GM10266 (cell line): Measurements from ENCODE around the gene MAGEA6.
"Not testable (repeated sequence)": the region's sequence is repeated elsewhere in the genome, so short reads cannot be mapped to it uniquely, and the experiment has no call there.

Experiments
- DNase-seq: peaks from one replicate; pipeline ENCODE4 v3.0.0; 2012; ENCODE audit errors: extremely low spot score
- TF ChIP-seq, protein P1 (sequence below): IDR thresholded peaks from 2 replicates; pipeline ENCODE4 v1.5.1; 2012; ENCODE audit warnings: mild to moderate bottlenecking, low read depth; ENCODE audit not compliant: control insufficient read depth, insufficient read depth; ENCODE audit errors: missing control alignments

The MAGEA6 gene

DNA sequence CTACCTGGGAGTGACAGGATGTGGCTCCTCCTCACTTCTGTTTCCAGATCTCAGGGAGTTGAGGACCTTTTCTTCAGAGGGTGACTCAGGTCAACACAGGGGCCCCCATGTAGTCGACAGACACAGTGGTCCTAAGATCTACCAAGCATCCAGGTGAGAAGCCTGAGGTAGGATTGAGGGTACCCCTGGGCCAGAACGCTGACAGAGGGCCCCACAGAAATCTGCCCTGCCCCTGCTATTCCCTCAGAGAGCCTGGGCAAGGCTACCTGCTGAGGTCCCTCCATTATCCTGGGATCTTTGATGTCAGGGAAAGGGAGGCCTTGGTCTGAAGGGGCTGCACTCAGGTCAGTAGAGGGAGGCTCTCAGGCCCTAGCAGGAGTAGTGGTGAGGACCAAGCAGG lies 34.4 kb downstream of the MAGEA6 start:
- TF ChIP-seq, protein P1, sequence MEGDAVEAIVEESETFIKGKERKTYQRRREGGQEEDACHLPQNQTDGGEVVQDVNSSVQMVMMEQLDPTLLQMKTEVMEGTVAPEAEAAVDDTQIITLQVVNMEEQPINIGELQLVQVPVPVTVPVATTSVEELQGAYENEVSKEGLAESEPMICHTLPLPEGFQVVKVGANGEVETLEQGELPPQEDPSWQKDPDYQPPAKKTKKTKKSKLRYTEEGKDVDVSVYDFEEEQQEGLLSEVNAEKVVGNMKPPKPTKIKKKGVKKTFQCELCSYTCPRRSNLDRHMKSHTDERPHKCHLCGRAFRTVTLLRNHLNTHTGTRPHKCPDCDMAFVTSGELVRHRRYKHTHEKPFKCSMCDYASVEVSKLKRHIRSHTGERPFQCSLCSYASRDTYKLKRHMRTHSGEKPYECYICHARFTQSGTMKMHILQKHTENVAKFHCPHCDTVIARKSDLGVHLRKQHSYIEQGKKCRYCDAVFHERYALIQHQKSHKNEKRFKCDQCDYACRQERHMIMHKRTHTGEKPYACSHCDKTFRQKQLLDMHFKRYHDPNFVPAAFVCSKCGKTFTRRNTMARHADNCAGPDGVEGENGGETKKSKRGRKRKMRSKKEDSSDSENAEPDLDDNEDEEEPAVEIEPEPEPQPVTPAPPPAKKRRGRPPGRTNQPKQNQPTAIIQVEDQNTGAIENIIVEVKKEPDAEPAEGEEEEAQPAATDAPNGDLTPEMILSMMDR, result no peak
- no peak for DNase-seq

DNA sequence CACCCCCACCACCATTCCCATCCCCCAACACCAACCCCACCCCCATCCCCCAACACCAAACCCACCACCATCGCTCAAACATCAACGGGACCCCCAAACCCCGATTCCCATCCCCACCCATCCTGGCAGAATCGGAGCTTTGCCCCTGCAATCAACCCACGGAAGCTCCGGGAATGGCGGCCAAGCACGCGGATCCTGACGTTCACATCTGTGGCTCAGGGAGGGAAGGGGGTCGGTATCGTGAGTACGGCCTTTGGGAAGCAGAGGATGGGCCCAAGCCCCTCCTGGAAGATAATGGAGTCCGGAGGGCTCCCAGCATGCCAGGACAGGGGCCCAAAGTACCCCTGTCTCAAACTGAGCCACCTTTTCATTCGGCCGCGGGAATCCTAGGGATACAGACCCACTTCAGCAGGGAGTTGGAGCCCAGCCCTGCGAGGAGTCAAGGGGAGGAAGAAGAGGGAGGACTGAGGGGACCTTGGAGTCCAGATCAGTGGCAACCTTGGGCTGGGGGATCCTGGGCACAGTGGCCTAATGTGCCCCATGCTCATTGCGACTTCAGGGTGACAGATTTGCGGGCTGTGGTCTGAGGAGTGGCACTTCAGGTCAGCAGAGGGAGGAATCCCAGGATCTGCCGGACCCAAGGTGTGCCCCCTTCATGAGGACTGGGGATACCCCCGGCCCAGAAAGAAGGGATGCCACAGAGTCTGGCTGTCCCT lies 35.2 kb downstream of the MAGEA6 start:
- DNase-seq, result not testable (repeated sequence)

DNA sequence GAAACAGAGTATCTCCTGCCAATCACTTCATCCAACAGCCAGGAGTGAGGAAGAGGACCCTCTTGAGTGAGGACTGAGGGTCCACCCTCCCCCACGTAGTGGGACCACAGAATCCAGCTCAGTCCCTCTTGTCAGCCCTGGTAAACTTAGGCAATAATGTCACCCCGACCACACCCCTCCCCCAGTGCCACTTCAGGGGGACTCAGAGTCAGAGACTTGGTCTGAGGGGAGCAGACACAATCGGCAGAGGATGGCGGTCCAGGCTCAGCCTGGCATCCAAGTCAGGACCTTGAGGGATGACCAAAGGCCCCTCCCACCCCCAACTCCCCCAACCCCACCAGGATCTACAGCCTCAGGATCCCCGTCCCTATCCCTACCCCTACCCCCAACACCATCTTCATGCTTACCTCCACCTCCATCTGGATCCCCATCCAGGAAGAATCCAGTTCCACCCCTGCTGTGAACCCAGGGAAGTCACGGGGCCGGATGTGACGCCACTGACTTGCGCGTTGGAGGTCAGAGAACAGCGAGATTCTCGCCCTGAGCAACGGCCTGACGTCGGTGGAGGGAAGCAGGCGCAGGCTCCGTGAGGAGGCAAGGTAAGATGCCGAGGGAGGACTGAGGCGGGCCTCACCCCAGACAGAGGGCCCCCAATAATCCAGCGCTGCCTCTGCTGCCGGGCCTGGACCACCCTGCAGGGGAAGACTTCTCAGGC lies 36.1 kb downstream of the MAGEA6 start, which contains the start of the genes CSAG1 and MAGEA12:
Gene CSAG1, minus strand, starts transcription at position 461 of the 715 bp plus-strand sequence. CDS start 1,261 bp downstream, outside the sequence.
Gene MAGEA12, plus strand, starts transcription at position 497 of the 715 bp plus-strand sequence. CDS start 2,405 bp downstream, outside the sequence.
- no peak for DNase-seq
- TF ChIP-seq, protein P1, result no peak

DNA sequence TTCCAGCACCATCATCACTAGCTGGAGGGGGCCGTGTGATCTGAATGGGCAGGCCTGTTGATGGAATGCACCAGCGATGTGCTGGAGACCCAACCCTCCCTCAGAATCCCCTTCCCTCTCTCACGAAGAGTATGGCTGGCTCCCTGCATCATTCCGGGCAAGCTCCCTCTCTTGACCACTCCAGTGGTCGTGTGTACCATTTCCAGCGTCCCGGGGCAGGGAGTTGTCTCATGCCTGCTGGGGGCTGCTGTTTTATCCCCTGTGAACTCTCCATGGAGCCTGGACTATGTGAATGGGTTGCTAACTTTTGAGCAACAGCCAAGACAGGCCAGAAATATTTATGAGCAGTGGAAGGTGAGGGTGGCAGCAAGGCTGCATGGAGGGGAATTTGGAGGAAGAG lies 44.1 kb downstream of the MAGEA6 start:
- no peak for DNase-seq
- TF ChIP-seq, protein P1, result no peak
